ENCODE data around the gene FGF5.

GRCh38 chr4:80263541-80264351, 2.7 kb upstream of the FGF5 start:
- TF ChIP-seq RAD21 (IDR thresholded peaks at IDR 0.05; ENCODE audit: low read depth) (no peak), CREB1 (IDR thresholded peaks at IDR 0.05; ENCODE audit: low read depth) (no peak), REST (IDR thresholded peaks at IDR 0.05; ENCODE audit: low read depth) (no peak), EP300 (IDR thresholded peaks at IDR 0.05; ENCODE audit: borderline replicate concordance) (no peak)

All from Ishikawa (cell line).